GM21723 (cell line): ENCODE measurements around the gene AP3D1.
"Not testable (repeated sequence)": the region's sequence is repeated elsewhere in the genome, so short reads cannot be mapped to it uniquely, and the experiment has no call there.

Source experiments
- ATAC-seq: cut with Tn5 transposase; IDR thresholded peaks from one replicate; pipeline ENCODE4 v1.9.1; 2021; ENCODE audit warnings: mild to moderate bottlenecking, moderate library complexity; ENCODE audit not compliant: unreplicated experiment

The AP3D1 gene

GRCh38 chr19:2157452-2157851 lies 6.1 kb upstream of the AP3D1 start:
- no peak for ATAC-seq

GRCh38 chr19:2154587-2155075 lies 3.3 kb upstream of the AP3D1 start:
- ATAC-seq: no peak

GRCh38 chr19:2150794-2151338 lies 500 bp downstream of the AP3D1 start:
- ATAC-seq: peak; percentile 19

- no peak for ATAC-seq
Measured at GRCh38 chr19:2149980-2150793, 1.2 kb downstream of the AP3D1 start.

GRCh38 chr19:2148482-2149135 lies 2.8 kb downstream of the AP3D1 start:
- no peak for ATAC-seq

- ATAC-seq: no peak
Measured at GRCh38 chr19:2145831-2146241, 5.5 kb downstream of the AP3D1 start.

- no peak for ATAC-seq
Measured at GRCh38 chr19:2144190-2144589, 7.2 kb downstream of the AP3D1 start.

- no peak for ATAC-seq
Measured at GRCh38 chr19:2142173-2142829, 9.1 kb downstream of the AP3D1 start.

- no peak for ATAC-seq
Measured at GRCh38 chr19:2140138-2140569, 11.2 kb downstream of the AP3D1 start.

GRCh38 chr19:2139385-2140137 lies 11.8 kb downstream of the AP3D1 start:
- ATAC-seq: no peak

- ATAC-seq: no peak
Measured at GRCh38 chr19:2138061-2138728, 13.2 kb downstream of the AP3D1 start.

GRCh38 chr19:2136796-2137195 lies 14.6 kb downstream of the AP3D1 start:
- no peak for ATAC-seq

- ATAC-seq: no peak
Measured at GRCh38 chr19:2135474-2136402, 15.6 kb downstream of the AP3D1 start.

GRCh38 chr19:2132731-2133490 lies 18.5 kb downstream of the AP3D1 start:
- ATAC-seq: no peak

- no peak for ATAC-seq
Measured at GRCh38 chr19:2132191-2132590, 19.2 kb downstream of the AP3D1 start.

- not testable (repeated sequence) for ATAC-seq
Measured at GRCh38 chr19:2131012-2131975, 20.1 kb downstream of the AP3D1 start.
